Measurements from ENCODE around the gene KCNN3.

KCNN3 gene

DNA sequence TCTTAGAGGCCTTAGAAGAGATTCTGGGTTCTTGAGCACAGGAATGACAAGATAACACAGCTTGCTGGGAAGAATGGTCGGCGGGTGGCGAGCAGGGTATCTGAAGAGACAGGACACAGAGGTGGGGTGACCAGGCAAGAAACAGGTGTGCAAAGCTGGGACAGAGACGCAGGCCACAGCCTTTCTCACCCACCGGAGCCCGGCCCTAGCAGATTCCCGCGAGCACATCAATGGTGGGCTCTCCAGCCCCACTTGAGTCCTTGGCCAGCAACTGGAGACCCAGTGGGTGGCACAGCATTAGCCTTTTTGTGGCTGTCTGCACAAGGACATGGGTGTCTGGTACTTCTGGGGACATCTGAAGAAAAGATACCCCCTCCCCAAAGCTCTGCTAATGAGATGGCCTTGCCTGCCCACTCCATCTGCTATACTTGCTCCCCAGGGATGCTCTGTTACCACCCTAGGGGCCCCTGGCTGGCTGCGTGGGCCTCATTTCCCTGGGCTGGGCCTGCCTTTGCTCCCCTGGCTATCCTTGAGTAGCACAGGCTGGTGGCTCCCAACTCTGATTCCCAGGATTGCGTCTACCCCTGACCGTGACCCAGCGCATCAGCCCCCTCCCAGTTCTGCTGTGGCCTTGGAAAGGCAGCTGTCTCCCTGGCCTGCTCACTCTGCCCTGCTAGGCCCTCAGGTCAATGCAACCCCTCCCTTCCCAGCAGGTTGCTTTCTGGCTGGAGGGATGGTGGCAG, 134.8 kb downstream of the KCNN3 start:
- ChIA-PET POLR2A (no interaction called here), CTCF (interaction anchor here (2.9 kb wide), 1 partner anchor 13 kb away, joined by 12 read pairs; no protein-coding TSS in a partner anchor)
- TF ChIP-seq, protein P1, sequence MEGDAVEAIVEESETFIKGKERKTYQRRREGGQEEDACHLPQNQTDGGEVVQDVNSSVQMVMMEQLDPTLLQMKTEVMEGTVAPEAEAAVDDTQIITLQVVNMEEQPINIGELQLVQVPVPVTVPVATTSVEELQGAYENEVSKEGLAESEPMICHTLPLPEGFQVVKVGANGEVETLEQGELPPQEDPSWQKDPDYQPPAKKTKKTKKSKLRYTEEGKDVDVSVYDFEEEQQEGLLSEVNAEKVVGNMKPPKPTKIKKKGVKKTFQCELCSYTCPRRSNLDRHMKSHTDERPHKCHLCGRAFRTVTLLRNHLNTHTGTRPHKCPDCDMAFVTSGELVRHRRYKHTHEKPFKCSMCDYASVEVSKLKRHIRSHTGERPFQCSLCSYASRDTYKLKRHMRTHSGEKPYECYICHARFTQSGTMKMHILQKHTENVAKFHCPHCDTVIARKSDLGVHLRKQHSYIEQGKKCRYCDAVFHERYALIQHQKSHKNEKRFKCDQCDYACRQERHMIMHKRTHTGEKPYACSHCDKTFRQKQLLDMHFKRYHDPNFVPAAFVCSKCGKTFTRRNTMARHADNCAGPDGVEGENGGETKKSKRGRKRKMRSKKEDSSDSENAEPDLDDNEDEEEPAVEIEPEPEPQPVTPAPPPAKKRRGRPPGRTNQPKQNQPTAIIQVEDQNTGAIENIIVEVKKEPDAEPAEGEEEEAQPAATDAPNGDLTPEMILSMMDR (IDR thresholded peaks at IDR 0.05; ENCODE audit: control extremely low read depth, extremely low read depth, low read depth, missing control alignments), result no peak
- DNase-seq (ENCODE audit: extremely low spot score), result no peak

DNA sequence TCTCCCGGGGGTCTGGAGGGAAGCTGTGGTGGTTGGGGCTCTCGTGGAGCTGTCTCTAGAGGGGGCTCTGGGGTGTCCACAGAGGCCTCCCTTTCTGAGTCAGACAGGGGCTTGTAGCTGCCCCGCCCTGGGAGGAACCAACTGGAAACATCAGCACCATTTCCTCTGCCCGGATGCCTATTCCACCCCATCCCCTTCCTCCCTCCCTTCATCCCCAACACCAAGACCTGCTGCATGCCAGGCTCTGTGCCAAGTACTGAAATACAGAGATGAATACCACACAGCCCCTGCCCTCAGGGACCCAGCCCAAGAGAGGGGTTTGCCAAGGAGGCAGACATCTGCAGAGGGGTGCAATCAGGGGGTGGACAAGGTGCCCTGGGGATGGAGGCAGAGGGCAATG, 136.5 kb downstream of the KCNN3 start:
- ChIA-PET CTCF (interaction anchor here (1.2 to 2.9 kb wide), 3 partner anchors 10 to 27 kb away, joined by 4 to 12 read pairs (median 5); no protein-coding TSS in a partner anchor), POLR2A (no interaction called here)
- no peak for DNase-seq (ENCODE audit: extremely low spot score)
- TF ChIP-seq, protein P1 (IDR thresholded peaks at IDR 0.05; ENCODE audit: control extremely low read depth, extremely low read depth, low read depth, missing control alignments), result no peak

DNA sequence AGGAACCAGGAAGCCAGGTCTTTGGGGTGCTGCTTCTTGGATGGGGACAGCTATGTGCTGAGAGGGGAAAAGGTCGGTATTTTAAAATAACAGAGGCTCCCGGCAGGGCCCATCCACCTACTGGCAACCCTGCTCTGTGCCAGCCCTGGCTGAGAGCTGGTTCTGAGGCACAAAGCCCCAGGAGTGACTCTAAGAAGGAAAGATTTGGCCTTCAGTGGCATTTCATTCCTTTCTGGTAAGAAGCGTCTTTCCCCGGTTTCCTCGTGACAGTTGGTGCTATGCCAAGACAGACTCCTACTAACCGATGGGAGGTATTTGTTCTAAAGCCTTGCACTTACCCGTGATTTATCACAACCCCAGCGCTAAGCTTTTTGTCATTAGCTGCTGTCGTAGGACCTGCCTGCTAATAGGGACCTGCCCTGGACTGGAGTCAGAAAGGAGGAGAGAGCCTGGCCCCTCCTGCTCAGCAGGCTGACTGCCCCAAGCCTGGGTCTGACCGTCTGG, 139.0 kb downstream of the KCNN3 start:
- ChIA-PET CTCF (interaction anchor here (1.4 to 1.6 kb wide), 3 partner anchors 13 to 50 kb away, joined by 4 read pairs; no protein-coding TSS in a partner anchor), POLR2A (no interaction called here)

DNA sequence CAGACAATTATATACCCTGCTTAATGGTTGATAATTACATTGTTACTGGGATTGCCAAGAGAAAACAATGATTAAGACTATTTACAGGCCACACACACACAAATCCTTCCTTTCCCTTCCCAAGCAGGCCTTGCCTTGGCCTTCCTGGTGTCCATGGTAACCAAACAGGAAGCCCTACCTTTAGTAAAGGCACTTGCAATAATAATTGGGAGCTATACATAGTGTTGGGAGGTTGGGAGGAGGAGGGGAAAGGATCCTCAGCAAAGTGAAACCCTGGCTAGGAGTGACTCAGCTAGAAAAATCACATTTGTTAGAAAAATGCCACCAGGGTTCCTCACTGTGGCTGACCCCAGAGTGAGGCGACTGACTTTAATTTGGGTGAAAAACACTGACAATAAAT, 139.8 kb downstream of the KCNN3 start:
- TF ChIP-seq, protein P1 (IDR thresholded peaks at IDR 0.05; ENCODE audit: control extremely low read depth, extremely low read depth, low read depth, missing control alignments), result no peak
- POLR2A ChIA-PET, result no interaction called here
- DNase-seq (ENCODE audit: extremely low spot score), result no peak
- CTCF ChIA-PET, result interaction anchor here (0.7 to 1.6 kb wide), 6 partner anchors 14 to 206 kb away, joined by 3 to 4 read pairs (median 4); partner anchors contain the start of gene PMVK

More for the DNA sequence above, 139.0 kb downstream of the KCNN3 start:
- no peak for DNase-seq (ENCODE audit: extremely low spot score)
- TF ChIP-seq, protein P1 (IDR thresholded peaks at IDR 0.05; ENCODE audit: control extremely low read depth, extremely low read depth, low read depth, missing control alignments), result no peak

DNA sequence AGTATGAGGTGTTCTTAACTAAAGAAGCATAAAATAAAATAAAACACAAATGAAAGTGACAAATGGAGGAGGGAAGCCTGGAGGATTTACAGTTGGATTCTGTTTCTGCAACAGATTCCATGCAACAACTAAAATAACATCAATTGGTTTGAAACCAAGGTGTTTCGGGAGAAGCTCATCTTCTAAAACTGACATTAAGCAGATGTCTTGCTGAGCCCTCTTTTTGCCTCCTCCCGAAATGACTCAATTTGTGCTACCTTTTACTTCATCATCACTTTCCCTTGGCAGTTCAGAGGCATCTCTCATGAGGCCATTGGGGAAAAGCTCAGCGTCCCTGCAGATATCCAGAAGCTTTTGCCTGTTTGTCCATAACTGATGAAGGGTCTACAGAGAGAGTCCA, 140.5 kb downstream of the KCNN3 start:
- ChIA-PET CTCF (interaction anchor here (0.7 to 1.6 kb wide), 8 partner anchors 8 to 207 kb away, joined by 3 to 7 read pairs (median 4); partner anchors contain the start of gene PMVK), POLR2A (no interaction called here)
- DNase-seq (ENCODE audit: extremely low spot score), result no peak
- TF ChIP-seq, protein P1 (IDR thresholded peaks at IDR 0.05; ENCODE audit: control extremely low read depth, extremely low read depth, low read depth, missing control alignments), result no peak

DNA sequence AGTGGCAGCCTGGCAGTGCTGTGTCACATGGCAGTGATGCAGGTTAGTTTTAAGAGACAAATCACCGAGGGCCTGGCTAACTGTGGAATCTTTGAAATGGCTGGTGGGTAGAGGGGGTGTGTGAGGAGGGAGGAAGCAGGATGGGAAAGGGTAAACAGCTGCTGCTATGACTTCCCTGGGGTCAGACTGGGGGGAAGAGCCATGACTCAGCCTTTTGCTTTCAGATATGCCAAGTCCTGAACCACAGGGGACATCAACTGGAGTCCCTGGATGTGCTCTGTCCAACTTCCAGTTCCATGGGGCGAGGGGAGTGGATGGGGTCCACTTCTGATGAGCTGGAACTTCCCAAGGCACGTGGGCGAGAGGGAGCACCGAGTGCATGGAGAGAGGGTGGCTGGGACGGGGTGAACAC, 141.0 kb downstream of the KCNN3 start:
- CTCF ChIA-PET, result interaction anchor here (0.9 to 1.6 kb wide), 5 partner anchors 8 to 149 kb away, joined by 3 to 7 read pairs (median 4); no protein-coding TSS in a partner anchor
- DNase-seq (ENCODE audit: extremely low spot score), result no peak
- TF ChIP-seq, protein P1 (IDR thresholded peaks at IDR 0.05; ENCODE audit: control extremely low read depth, extremely low read depth, low read depth, missing control alignments), result no peak
- POLR2A ChIA-PET, result no interaction called here
